Limb (tissue), 2 donors: ENCODE measurements around the gene EFHC1.
"Not testable (repeated sequence)": the region's sequence is repeated elsewhere in the genome, so short reads cannot be mapped to it uniquely, and the experiment has no call there.

Experiments
- DNase-seq, 2 donors: peaks; one replicate each; pipeline ENCODE4 v3.0.0-alpha.2; 2016; ENCODE audit errors: extremely low spot score in 2 of 2

The EFHC1 gene

DNA sequence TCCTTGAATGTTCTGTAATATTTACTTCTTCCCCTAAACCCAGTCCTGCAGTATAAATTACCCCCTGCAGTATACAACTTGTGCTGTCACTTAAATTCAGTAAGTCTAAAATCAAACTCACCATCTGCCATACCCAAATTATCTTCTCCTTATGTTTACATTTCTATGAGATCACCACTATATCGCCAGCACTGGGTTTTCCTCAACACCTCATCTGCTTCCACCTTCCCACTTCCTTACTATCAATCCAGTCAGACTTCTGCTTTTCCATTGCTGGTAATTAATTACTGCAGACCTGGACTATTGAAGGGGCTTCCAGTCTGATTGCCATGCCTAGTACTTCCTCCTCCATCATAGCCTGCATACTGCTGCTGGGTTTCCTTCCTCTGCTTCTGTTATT lies 15.2 kb downstream of the EFHC1 start:
- DNase-seq, result no peak

DNA sequence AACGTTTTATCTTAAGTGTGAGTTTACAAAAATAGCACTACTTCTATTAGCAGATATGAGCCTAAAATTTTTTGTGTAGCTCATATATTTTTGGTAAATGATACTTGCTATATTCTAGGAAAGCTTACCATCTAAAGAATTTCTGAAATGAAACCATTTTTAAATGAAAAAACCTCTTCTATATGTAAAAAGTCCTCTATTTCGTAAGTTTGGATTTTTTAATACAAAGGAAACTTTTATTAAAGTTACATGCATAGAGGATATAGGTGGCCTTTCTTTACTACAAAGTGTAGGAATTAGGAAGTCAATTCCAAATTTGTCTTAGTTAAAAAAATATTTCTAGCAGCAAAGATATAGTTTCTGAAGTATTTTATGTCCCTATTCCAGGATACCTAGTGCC lies 18.8 kb downstream of the EFHC1 start:
- DNase-seq, result no peak

DNA sequence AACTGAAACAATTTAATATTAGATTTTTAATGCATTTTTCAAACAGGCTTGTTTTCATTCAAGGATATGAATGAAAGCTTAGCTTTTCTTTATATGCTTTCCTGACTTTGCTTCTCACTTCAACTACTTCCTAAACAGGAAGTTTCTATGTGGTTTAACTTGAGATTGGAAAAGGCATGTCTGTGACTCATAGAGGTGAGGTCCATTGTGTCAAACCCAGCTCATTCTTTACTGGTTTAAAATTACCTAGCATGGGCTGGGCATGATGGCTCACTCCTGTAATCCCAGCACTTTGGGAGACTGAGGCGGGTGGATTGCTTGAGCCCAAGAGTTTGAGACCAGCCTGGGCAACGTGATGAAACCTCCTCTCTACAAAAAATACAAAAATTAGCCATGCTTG lies 34.4 kb downstream of the EFHC1 start:
- no peak for DNase-seq

DNA sequence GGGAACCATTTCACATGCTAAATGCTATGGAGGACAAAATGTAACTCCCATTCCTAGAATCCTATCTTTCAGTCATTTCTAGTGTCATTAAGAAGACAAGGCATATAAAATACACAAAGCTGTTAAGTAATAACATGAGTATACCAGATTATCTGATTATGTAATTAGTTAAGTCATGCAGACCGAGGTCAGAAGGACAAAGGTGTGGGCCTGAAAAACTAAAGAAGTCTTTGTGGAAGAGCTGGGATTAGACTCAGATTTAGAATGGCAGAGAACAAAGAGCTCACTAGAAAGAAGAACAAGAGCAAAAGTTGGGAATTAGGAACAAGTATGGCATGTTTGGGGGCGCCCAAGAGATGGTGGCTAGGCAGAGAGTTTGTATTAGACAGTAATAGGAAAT lies 37.0 kb downstream of the EFHC1 start:
- no peak for DNase-seq

DNA sequence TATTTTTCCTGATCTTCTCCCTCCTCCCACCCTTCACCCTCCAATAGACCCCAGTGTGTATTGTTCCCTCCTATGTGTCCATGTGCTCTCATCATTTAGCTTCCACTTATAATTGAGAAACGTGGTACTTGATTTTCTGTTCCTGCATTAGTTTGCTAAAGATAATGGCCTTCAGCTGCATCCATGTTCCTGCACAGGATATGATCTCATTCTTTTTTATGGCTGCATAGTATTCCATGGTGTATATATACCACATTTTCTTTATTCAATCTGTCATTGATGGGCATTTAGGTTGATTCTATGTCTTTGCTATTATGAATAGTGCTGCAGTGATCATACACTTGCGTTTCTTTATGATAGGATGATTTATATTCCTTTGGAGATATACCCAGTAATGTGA lies 41.1 kb downstream of the EFHC1 start:
- DNase-seq, result not testable (repeated sequence)

DNA sequence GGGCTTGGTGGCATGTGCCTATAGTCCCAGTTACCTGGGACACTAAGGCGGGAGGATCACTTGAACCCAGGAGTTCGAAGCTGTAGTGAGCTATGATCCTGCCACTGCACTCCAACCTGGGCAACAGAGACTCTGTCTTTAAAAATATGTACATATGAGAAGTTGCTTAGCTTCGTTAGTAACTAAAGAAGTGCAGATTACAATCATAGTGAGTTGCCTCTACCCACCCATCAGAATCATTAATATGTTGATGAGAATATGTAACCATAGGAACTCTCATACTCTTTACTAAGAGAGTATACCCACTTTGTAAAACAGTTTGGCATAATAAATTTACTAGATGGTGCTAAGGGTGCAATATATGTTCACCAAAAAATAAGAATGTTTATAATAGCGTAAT lies 54.0 kb downstream of the EFHC1 start:
- DNase-seq, result no peak

DNA sequence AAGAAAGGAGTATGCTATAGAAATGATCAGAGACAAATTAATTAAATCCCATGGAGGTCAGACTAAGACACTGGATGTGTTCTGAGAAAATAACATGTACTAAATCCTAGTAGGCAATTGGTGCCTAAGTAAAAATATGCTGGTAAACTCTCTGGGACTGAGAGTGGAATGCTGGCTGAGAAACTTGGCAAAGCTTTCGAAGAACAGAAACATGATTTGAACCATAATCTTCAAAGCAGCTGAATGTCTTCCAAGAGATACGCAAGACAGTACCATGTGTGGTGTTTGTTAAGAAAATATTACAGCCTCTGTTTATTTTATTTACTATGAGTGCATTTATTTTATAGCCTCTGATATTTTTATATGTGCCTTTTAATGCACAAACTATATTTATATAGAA lies 55.2 kb downstream of the EFHC1 start:
- no peak for DNase-seq

DNA sequence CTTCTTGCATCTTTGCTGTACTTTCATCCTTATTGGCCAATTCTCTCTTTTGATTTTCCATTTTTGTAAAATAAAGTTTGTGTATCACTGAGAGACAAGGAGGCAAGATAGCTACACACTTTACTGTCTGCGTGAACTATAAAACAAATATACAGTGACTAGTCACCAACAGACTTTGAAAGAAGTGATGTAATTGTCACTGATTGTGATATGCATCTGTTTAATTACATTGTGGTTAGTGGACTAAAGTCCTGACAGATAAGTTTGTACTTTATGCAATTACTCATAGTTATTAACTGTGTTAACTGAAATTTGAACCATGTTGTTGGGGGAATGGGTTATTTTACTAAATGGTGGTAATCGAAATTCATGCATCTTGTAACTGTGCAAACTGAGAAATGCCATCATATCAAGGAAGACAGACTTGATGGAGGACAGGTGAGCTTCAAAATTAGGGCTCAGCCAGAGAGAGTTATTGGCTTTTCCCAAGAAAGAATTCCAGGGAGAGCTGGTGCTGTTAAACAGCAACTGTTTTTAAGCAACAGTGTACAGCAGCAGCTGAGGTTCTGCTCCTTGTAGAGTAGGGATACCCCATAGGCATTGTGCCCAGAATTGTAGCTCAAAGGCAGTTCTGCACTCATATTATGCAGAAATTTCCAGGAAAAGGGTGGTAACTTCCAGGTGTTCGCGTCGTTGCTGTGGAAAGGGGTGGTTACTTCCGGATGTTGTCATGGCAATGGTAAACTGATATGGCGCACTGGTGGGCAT lies 62.9 kb downstream of the EFHC1 start:
- no peak for DNase-seq

DNA sequence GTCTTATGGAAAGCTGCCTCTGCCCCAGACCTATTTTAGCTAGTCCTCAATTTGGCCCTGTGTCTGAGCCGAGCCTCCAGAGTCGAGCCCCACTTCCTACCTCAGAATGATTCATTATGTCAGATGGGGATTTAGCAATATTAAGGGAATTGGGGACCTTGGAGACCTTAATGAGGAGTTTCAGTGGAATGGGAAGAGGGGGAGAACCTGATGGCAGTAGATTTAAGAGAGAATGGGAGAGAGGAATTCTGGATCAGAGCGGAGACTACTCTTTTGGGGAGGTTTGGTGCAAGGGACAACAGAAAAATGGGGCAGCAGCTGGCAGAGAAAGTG lies 63.5 kb downstream of the EFHC1 start:
- no peak for DNase-seq

DNA sequence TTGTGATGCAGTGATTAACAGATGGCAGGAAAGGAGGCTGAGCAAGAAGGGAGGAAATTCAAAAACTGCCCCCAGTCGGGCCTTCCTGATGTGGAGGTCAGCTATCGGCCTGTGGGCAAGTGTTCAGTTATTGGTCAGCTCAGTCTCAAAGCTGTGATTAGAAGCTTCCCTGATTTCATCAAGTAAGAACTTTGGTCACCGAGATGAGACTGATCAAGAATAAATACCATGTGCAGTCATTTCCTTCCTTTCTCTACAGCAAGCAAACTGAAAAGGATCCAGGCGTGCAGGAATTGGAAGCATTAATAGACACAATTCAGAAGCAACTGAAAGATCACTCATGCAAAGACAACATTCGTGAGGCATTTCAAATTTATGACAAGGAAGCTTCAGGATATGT lies 69.7 kb downstream of the EFHC1 start:
- no peak for DNase-seq

DNA sequence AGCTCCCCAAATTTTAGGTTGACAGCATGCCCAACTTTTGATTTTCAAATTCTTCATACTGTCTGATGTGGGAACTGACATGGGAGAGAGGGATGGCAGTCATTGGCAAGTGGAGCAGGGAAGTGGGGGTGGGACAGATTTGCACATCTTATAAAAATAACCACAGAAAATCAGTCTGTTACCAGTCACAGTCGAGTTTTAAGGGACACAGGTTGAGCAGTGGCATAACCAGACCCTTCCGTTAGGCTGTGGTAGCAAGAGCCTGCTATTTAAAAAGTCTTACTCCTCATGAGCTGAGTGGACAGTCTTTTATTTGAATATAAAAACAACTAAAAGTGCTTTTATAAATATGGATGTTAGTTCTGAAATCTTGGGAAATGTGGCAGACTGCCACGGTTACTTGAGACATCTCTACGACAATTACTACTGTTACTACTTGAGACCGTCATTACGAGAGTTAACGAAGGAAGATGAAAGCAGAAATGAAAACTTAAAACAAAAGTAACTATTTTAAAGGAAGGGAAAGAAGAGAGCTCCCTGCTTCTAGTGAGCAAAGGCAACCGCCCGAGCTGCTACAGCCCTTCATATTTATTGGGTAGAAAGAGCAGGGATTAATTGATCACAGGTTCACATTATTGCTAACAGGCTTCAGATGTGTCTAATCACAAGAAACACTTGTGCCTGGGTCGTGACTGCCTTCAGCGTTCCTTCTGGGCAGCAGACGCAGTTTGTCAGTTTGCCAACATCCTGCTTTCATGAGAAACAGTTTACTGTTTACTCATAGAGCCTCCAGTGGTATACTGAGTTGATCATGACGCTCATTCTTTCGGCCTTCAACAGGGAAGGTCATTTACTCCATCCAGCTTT lies 71.3 kb downstream of the EFHC1 start:
- DNase-seq, result no peak

DNA sequence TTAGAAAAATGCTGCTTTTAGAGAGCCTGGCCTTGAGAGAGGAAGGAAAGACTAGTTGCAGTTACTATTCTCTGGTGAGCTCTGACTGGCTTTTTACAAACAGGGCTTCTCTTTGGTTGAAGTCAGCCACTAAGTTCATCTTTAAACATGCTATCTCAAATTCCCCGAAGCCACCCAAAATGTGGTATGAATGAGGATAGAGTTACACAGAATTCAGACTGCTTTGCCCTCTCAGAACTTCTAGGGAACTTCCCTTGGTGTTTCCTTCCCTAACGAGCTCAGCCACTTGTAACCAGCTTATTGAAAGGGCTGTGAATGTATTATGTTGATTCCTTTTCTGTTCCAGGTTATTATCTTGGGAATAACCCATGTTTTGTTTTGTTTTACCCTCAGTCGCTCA lies 73.5 kb downstream of the EFHC1 start:
- DNase-seq, result no peak

DNA sequence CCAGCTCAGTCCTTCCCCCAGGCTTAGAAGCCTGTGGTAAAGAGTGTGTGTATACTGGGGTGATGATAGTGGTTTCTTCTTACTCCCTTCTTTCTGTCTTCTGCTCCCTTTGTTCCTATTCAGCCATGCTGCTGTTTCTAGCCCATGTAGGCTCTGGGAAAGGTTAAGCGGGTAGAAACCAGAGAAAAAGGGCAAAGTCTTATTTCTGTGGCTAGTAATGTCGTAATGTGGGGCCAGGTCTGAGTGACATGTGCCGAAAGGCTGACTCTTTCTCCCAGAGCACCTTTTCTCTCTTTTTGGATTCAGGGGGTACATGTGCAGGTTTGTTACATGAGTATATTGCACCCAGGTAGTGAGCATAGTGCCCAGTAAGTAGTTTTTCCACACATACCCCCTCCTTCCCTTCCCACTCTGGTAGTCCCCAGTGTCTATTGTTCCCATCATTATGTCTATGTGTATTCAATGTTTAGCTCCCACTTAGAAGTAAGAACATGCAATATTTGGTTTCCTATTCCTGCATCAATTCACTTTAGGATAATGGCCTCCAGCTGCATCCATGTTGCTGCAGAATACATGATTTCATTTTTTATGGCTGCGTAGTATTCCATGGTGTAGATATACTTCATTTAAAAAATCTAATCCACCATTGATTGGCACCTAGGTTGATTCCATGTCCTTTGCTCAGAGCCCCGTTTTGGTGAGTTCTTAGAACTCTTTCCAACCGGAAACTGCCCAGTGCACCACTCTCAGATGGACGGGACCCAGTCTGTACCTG lies 74.3 kb downstream of the EFHC1 start:
- DNase-seq, result no peak

DNA sequence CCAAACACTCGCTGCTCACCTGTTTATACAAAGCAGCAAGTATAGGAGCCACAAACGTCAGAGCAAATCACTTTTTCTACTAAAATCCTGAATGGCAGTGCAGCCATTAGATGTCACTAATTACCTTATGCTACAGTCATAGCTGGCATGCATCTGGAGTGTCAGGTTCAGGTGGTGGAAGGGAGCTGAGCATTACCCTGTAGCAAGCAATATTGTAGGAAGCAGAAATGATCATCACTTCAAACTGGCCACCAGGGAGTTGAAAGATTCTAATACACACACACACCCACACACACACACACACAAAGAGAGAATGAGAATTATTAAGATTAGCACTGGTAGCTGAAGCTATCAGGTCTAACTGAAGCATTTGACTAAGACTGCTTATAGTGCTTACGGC lies 75.8 kb downstream of the EFHC1 start:
- DNase-seq, result no peak

DNA sequence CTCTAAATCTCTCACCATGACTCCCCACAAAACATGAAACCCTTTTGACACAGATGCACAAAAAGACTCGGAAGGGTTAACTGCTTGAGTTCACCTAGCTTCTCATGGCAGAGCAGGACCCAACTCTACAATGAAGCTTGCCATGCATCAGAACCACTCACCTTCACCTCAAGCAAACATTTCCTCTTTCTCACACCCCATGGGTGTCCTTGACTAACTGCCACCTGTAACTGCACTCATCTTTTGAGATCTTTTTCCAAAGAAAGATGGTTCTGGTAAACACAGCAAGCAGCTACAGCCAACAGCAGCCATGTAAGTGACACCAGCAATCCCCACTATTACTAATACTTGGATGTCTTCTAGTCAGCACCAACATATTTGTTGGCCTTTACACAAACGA lies 76.5 kb downstream of the EFHC1 start:
- DNase-seq, result no peak

DNA sequence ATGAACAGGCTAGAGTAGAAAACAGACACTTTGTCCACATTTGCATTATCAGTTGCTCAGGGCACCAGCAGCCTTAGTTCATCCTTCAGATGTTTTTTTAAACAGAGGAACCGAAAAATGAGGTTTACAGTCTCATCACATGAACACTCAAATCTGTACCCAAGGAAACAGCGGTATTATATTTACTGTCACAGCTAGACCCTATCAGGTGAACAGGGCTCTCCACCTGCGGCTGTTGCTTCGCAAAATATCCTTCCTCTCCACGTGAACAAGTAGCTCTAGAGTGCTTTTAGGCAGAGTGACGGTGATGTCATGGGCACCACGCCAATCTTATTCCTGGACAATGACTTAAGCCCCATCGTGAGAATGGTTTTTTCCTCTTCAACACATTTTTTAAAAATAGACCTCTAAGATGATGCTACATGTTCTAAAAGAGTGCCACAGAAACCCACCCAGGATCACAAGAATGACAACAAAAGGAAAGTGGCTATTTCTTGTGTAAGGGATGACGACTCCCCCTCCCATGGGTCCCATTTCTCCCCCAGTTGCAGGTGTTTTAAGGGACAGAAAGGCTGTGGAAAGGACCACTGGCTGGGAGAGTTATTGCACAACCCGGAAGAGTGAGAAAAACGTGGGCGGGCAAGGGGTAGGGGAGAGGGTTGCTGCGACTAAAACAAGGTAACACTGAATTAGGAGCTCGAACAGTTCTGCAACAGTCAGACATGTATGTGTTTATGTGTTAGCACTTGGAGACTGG lies 77.7 kb downstream of the EFHC1 start:
- no peak for DNase-seq

DNA sequence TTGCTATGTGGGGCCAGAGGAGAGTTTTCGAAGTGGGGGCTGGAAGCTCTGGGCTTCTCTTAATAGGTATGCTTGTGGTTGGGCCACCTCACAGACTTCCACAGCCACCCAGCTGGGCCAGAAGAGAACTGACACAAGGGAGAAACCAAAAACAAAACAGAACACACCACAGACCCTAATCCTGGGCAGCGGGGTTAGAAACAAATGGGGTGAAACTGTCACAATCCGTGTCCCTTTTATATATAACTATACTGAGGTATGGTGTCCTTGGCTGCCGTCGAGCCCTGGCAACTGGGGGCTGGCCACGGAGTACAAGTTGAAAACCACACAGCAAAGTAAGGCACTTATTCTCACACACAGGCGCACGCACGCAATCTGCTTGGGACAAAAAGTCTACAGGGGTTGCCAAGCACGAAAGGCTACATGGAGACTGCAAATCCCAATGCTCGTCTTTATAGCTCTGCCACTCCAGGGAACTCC lies 78.4 kb downstream of the EFHC1 start:
- DNase-seq, result no peak

DNA sequence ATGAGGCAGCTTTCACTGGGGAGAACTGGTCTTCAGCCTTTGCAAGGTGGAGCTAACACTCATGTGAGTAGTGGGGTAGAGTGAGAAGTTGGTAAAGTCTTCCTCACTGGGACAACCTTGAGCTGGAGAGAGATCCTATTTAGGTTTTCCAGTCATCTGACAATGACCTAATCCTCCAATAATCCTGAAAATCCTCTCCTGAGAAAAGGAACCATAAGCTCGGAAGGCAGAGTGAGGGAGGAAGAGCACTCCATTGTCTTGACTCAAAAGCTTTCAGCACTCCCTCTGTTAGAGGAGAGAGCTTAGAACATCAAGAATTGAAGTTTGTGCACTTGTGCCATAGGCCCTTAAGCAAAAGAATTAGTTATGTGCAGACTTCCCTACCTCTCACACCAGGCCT lies 78.9 kb downstream of the EFHC1 start:
- DNase-seq, result no peak

DNA sequence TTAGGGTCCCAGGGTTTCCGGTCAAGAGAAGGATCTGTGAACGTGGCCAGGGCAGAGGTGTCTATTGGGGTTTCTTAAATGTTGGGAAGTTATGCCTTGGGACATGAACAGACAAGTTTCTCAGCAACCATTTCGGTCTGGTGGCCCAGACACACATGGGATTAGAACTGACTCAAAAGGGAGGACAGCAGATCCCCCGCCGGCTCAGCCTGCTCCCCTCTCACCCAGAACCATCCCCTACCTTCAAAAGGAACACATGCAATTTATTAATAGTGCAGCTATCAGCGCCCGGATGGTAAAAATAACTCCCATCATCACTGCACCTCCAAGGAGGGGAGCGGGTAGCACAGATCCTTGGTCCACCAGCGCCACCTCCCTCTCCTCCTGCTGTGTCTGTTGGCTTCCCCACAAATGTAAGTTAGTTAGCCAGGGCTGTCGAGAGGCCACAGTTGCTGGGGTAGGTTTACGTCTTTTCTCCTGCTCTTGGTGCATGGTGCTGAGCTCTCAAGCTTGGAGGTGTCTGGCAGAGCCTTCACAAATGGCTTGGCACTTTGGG lies 79.6 kb downstream of the EFHC1 start:
- DNase-seq, result no peak

DNA sequence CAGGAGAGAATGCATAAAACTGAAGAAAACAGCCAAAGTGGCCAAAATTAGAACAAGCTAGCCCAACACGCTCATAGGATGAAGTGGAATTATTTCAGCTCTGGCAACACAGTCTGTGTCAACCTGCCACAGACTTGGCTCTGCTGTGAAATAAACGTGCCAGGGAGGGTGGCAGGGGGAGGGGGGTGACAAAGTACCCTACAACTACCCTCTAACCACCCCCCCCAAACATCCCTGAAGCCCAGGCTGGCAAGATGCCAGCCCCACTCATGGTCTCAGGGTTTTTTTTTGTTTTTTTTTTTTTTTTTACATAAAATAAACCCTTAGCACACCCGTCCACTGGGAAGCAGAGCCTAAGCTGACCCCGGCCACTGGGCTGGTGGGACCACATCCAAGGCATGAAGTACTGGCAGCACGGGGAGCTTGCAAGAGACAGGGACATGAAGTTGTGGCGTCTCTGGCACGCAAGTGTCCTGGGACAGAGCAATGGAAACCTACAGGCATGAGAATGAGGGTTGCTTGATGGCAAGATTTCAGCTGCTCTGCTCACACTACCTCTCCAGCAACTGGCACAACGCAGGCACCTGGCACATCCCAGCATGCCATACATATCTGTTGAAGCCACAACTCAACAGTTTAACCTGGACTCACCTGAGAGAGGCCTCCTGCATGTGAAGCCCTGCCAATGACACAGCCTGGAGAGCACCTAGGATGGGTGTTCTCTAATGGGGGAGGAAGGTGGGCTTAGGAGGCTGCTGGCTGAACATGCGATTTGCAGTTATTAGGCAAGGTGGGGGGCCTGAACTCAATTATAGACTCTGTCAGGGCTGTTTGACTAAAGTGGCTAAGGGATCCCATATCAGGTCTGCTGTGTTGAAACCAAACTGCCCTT lies 80.3 kb downstream of the EFHC1 start:
- no peak for DNase-seq
